HT-29 (cell line): Measurements from ENCODE around the gene CSK. TPM values are rescaled to one million over a fixed set of nuclear protein-coding genes. Genes with fewer than 3 reads are reported as not detected.
A peak's percentile ranks its signal among the peaks of the same experiment; 100 is the strongest.

Source experiments
- DNase-seq: peaks from one replicate; pipeline ENCODE4 v3.0.0-alpha.2; 2015; ENCODE audit warnings: low spot score
- total RNA-seq: library from RNA; depleted of rRNA; stranded (reverse); fragments of >200 nt; shearing (Covaris generic); gene quantifications from 2 replicates; pipeline ENCODE4 v1.2.3, GENCODE V29; 2014

CSK gene
- total RNA-seq, 1 experiment from 2014 or later: 60.2 TPM

- no peak for DNase-seq
Observed at GRCh38 chr15:74826364-74826819, 44.5 kb downstream of the CSK start, which contains the start of gene CPLX3. CPLX3 (plus strand) TSS chr15:74826627; CDS start chr15:74826704, 77 bp downstream.

GRCh38 chr15:74826921-74827320 is 45.0 kb downstream of the CSK start:
- no peak for DNase-seq

GRCh38 chr15:74827614-74828013 is 45.7 kb downstream of the CSK start:
- peak; percentile 30 for DNase-seq

GRCh38 chr15:74828835-74829234 is 47.0 kb downstream of the CSK start:
- DNase-seq: no peak

GRCh38 chr15:74829486-74829885 is 47.6 kb downstream of the CSK start:
- no peak for DNase-seq

- DNase-seq: no peak
Observed at GRCh38 chr15:74829991-74830390, 48.1 kb downstream of the CSK start.

GRCh38 chr15:74830868-74831267 is 49.0 kb downstream of the CSK start:
- DNase-seq: no peak

- DNase-seq: no peak
Observed at GRCh38 chr15:74831813-74832495, 50.1 kb downstream of the CSK start.

GRCh38 chr15:74832826-74833225 is 50.9 kb downstream of the CSK start:
- DNase-seq: no peak

GRCh38 chr15:74833376-74834107 is 51.7 kb downstream of the CSK start:
- no peak for DNase-seq

- DNase-seq: peak; percentile 91
Observed at GRCh38 chr15:74835312-74835823, 53.5 kb downstream of the CSK start.

GRCh38 chr15:74836846-74837245 is 55.0 kb downstream of the CSK start:
- no peak for DNase-seq

GRCh38 chr15:74837482-74838136 is 55.7 kb downstream of the CSK start:
- no peak for DNase-seq

- no peak for DNase-seq
Observed at GRCh38 chr15:74838137-74838516, 56.2 kb downstream of the CSK start.

- DNase-seq: no peak
Observed at GRCh38 chr15:74838746-74839525, 57.1 kb downstream of the CSK start.

- DNase-seq: no peak
Observed at GRCh38 chr15:74839526-74840395, 57.9 kb downstream of the CSK start.

GRCh38 chr15:74840851-74841775 is 59.2 kb downstream of the CSK start:
- DNase-seq: no peak

- no peak for DNase-seq
Observed at GRCh38 chr15:74841891-74842373, 60.1 kb downstream of the CSK start.
